Measurements from ENCODE around the gene TOX2.

- TF ChIP-seq CTCF (IDR thresholded peaks at IDR 0.05) (no peak), POLR2A (IDR thresholded peaks at IDR 0.05) (no peak)
These were observed 203.8 kb downstream of the TOX2 start for GRCh38 chr20:44118185-44119033.
